Adrenal gland (tissue), 12 donors: ENCODE data around the gene CDC42BPG. TPM values are rescaled to one million over a fixed set of nuclear protein-coding genes. Genes with fewer than 3 reads are reported as not detected.

Source experiments
- DNase-seq, 7 donors: peaks; one replicate each; pipeline ENCODE4 v3.0.0-alpha.2; 2019 to 2020
- H3K27ac ChIP-seq, 5 donors: fragments of 200-600 bp; sonication (generic) in 4 of 5; 1 replicate in 3 of 5; 2 replicates in 2 of 5; pipeline versions ENCODE4 v1.5.1 to v1.8.0; 2016 to 2020; ENCODE audit warnings: mild to moderate bottlenecking in 1 of 5
- H3K27me3 ChIP-seq: fragments of 200-600 bp; 2 replicates; pipeline ENCODE4 v1.8.0; 2021
- H3K36me3 ChIP-seq, 2 donors: fragments of 200-600 bp; replicated peaks in 1 of 2; 1 replicate in 1 of 2; 2 replicates in 1 of 2; pipeline versions ENCODE4 v1.5.1 to v1.8.0; 2018 to 2022
- H3K4me1 ChIP-seq, 2 donors: fragments of 200-600 bp; replicated peaks in 1 of 2; 1 replicate in 1 of 2; 2 replicates in 1 of 2; pipeline versions ENCODE4 v1.5.1 to v1.8.0; 2018 to 2021
- H3K4me3 ChIP-seq, 4 donors: fragments of 200-600 bp; sonication (generic) in 3 of 4; one replicate each; pipeline ENCODE4 v1.5.1; 2016 to 2018
- H3K9me3 ChIP-seq, 3 donors: fragments of 200-600 bp; sonication (generic) in 1 of 3; replicated peaks in 1 of 3; 1 replicate in 2 of 3; 2 replicates in 1 of 3; pipeline versions ENCODE4 v1.5.1 to v1.8.0; 2016 to 2021
- POLR2A ChIP-seq, 2 donors: fragments of 450-650 bp; IDR thresholded peaks; one replicate each; pipeline ENCODE4 v1.6.1; 2017; ENCODE audit warnings: antibody characterized with exemption in 2 of 2, mild to moderate bottlenecking in 2 of 2, moderate library complexity in 1 of 2
- WGBS, 4 donors: extraction: QIAGEN DNeasy Blood & Tissue Kit in 2 of 4; methylation state at CpG; one replicate each; pipeline versions ENCODE4 v1.1.5 to v1.1.7; 2013 to 2017; 5-methylcytosine and 5-hydroxymethylcytosine counted together
- intact Hi-C, 2 donors: fragments of 100-400 bp; cut with DNase I; formaldehyde crosslinking; loops; one replicate each; pipeline versions ENCODE4 v1.14.1 to v1.15.0; 2022 to 2023
- polyA plus RNA-seq, 3 donors: library from polyadenylated mRNA; stranded (reverse); fragments of 200-250 nt in 2 of 3; fragments of 350-450 nt in 1 of 3; fragmentation: Illumina TruSeq in 1 of 3; extraction: RNeasy Lipid Tissue Mini Kit (QIAGEN cat#74804) in 1 of 3; gene quantifications; one replicate each; pipeline ENCODE4 v1.2.3, GENCODE V29; 2013 to 2014
- total RNA-seq, 9 donors: library from RNA; depleted of rRNA in 4 of 9; stranded (reverse); fragments of >200 nt in 4 of 9; fragments of 120-200 nt in 1 of 9; fragmentation: NEBNext Ultra II Directional in 1 of 9; extraction: Animal tissue kit (Norgen Biotek cat#: 25700) in 1 of 9; gene quantifications; one replicate each; pipeline versions ENCODE4 v1.1.0 to v1.2.4, GENCODE V29; 2013 to 2023
- TF ChIP-seq, protein P1 (sequence below), 6 experiments: fragments of 450-650 bp in 4 of 6; fragments of 200-600 bp in 2 of 6; sonication (generic) in 1 of 6; IDR thresholded peaks; 1 replicate in 5 of 6; 2 replicates in 1 of 6; pipeline versions ENCODE4 v1.5.1 to v1.8.0; 2016 to 2021; ENCODE audit warnings: antibody characterized with exemption in 6 of 6, mild to moderate bottlenecking in 2 of 6, moderate library complexity in 1 of 6
- donor health status: healthy with polysubstance abuse.
- donor health status: Bipolar disorder and iron deficiency.
- donor health status: DM: yes; HTN: yes; CAD: no.
- donor health status: DM: no; HTN: no; CAD: no.
- donor health status: DM: no; HTN: no; CAD: no.
- donor health status: DM: yes; HTN: yes; CAD: no.

Gene CDC42BPG
- total and polyA plus RNA-seq, 12 donors = 3.1 to 12.9 (median 6.7) TPM

DNA sequence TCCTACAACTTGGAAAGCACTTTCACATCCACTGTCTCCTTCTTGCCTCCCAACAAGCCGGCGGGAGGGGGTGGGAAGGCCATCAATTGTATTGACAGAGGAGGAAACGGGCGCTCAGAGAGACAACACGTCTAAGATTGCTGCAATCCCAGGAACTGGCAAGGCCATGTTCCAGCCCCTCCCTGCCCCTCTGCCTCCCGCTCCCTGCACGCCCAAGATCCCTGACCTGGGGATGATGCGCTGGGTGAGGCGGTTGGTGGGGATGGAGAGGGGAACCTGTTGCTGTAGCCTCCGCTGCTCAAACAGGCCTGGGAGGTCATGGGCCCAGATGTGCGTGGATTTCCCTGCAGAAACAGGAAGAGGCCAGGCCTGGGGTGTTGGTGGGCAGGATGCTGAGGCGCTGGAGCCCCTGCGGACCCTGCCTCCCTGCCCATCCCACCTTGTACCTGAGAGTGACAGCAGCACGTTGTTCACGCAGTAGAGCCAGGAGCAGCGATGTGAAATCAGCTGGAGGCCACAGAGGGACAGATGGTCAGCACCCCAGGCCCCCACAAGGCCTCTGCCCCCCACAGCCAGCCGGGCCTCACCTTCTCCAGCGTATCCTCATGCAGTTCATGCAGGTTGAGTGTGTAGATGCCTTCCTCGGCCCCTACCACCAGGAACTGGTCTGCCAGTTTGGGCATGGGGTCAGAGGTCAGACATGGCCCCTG is 48.3 kb downstream of the CDC42BPG start:
- no peak overlapping the region for H3K27ac ChIP-seq
- DNase-seq = no peak
- peaks cover 0 to 7% of the 10 kb centered on the region in 2 donors for H3K36me3 ChIP-seq
- WGBS, 4 donors = 77 to 85% (median 81%) methylated on average over 13 to 19 of the region's 19 CpGs
- peaks cover 0 to 6% of the 10 kb centered on the region in 2 donors for H3K4me1 ChIP-seq
- H3K27me3 ChIP-seq = no peaks in the 10 kb centered on the region
- H3K9me3 ChIP-seq = no peaks in the 10 kb centered on the region
- intact Hi-C loops = no loop called here
- TF ChIP-seq POLR2A (IDR thresholded peaks at IDR 0.05) = no peak
- TF ChIP-seq, protein P1, sequence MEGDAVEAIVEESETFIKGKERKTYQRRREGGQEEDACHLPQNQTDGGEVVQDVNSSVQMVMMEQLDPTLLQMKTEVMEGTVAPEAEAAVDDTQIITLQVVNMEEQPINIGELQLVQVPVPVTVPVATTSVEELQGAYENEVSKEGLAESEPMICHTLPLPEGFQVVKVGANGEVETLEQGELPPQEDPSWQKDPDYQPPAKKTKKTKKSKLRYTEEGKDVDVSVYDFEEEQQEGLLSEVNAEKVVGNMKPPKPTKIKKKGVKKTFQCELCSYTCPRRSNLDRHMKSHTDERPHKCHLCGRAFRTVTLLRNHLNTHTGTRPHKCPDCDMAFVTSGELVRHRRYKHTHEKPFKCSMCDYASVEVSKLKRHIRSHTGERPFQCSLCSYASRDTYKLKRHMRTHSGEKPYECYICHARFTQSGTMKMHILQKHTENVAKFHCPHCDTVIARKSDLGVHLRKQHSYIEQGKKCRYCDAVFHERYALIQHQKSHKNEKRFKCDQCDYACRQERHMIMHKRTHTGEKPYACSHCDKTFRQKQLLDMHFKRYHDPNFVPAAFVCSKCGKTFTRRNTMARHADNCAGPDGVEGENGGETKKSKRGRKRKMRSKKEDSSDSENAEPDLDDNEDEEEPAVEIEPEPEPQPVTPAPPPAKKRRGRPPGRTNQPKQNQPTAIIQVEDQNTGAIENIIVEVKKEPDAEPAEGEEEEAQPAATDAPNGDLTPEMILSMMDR (IDR thresholded peaks at IDR 0.05) = no peak
- H3K4me3 ChIP-seq = no peak overlapping the region

DNA sequence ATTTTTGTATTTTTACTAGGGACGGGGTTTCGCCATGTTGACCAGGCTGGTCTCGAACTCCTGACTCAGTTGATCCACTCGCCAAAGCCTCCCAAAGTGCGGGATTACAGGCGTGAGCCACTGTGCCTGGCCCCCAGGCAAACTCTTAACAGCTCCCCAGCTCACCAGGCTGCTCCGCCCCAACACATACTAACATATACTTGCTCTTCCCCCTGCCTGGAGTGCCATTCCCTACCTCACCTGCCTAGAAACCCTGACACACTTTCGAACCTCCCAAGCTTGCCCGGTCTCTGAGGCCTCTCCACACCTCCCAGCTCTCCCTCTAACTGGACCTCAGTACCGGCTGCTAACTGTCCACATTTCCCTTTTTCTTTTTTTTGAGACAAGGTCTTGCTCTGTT is 49.9 kb downstream of the CDC42BPG start:
- 95 to 97% (median 95%) methylated on average over 10 of the region's 10 CpGs for WGBS, 4 donors
- no peaks in the 10 kb centered on the region for H3K27me3 ChIP-seq
- peaks cover 0 to 6% of the 10 kb centered on the region in 2 donors for H3K4me1 ChIP-seq
- DNase-seq = peak in 1 of 7 donors; percentile 14
- intact Hi-C loops = no loop called here
- H3K4me3 ChIP-seq = no peak overlapping the region
- H3K36me3 ChIP-seq = peaks cover 0 to 16% of the 10 kb centered on the region in 2 donors
- TF ChIP-seq POLR2A (IDR thresholded peaks at IDR 0.05) = no peak
- TF ChIP-seq, protein P1 (IDR thresholded peaks at IDR 0.05) = no peak
- H3K9me3 ChIP-seq = no peaks in the 10 kb centered on the region
- H3K27ac ChIP-seq = no peak overlapping the region

DNA sequence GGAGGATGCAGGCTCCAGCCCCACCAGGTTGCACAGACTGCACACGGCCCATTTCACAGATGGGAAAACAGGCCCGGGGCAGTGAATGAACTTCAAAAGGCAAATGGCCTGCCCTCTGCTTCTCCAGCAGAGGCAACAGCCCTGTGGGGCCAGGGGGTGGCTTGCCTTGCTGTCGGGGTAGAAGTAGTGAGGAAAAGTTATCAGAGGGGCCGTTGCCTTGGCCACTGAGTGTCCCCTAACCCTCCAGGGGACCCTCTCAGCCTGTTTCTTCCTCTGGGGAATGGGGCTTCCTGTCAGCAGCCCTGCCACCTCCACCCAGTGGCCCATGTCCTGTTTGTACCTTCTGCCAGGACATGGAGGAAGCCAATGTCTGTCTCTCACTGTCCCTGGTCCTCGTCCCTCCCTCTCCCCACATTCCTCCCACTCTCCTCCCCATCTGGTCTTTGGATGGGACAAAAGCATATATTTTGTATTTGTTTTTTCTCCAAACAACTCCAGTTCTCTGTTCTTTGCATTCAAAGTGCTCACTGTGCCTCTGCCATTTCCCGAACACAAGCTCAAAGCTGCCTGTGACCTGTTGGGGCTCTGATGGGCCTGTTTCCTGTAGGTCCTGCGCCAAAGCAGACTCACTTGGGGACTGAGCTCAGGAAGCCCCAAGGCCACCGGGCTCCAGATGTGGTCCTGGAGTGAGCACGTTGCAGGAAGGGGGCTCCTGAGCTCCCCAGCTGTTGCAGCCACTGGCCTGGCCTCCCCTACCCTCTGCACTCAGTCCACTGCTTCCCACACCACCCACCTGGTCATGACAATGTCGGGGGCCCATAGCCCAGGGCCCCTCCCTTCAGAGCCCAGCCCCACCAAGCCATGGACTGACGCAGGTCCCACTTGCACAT is 50.9 kb downstream of the CDC42BPG start:
- TF ChIP-seq, protein P1 (IDR thresholded peaks at IDR 0.05) = no peak
- TF ChIP-seq POLR2A (IDR thresholded peaks at IDR 0.05) = no peak
- peaks cover 0 to 6% of the 10 kb centered on the region in 2 donors for H3K4me1 ChIP-seq
- DNase-seq = peak in 1 of 7 donors; percentile 20
- peak overlapping the region in 1 of 5 donors; percentile 10 for H3K27ac ChIP-seq
- 63 to 73% (median 69%) methylated on average over 9 to 11 of the region's 11 CpGs for WGBS, 4 donors
- H3K9me3 ChIP-seq = no peaks in the 10 kb centered on the region
- intact Hi-C loops = no loop called here
- no peak overlapping the region for H3K4me3 ChIP-seq
- no peaks in the 10 kb centered on the region for H3K27me3 ChIP-seq
- peaks cover 0 to 13% of the 10 kb centered on the region in 2 donors for H3K36me3 ChIP-seq

DNA sequence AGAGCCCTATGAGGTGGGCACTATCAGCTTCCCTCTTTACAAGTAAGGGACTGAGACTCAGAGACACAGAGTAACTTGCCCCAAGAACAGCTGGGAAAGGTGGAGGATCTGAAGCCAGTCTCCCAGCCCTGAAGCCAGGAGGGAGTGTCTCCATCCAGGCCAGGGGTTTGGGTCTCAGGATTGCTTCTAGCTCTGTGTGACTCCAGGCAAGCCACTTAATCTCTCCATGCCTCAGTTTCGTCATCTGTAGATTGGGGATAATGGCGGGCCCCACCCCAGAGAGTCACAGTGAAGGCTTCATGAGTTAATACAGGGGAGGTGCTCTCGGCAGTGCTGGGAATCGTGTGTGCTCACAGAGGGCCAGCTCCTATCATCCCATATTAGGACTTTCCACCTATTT is 52.0 kb downstream of the CDC42BPG start:
- no peak for DNase-seq
- intact Hi-C loops = no loop called here
- no peaks in the 10 kb centered on the region for H3K9me3 ChIP-seq
- H3K36me3 ChIP-seq = peaks cover 0 to 12% of the 10 kb centered on the region in 2 donors
- WGBS, 4 donors = 88 to 95% (median 94%) methylated on average over 4 of the region's 4 CpGs
- no peak overlapping the region for H3K27ac ChIP-seq
- no peak overlapping the region for H3K4me3 ChIP-seq
- no peaks in the 10 kb centered on the region for H3K27me3 ChIP-seq
- H3K4me1 ChIP-seq = peaks cover 0 to 6% of the 10 kb centered on the region in 2 donors
- TF ChIP-seq, protein P1 (IDR thresholded peaks at IDR 0.05) = no peak
- TF ChIP-seq POLR2A (IDR thresholded peaks at IDR 0.05) = no peak
